ENCODE measurements around the gene CCDC106.

CCDC106 gene

DNA sequence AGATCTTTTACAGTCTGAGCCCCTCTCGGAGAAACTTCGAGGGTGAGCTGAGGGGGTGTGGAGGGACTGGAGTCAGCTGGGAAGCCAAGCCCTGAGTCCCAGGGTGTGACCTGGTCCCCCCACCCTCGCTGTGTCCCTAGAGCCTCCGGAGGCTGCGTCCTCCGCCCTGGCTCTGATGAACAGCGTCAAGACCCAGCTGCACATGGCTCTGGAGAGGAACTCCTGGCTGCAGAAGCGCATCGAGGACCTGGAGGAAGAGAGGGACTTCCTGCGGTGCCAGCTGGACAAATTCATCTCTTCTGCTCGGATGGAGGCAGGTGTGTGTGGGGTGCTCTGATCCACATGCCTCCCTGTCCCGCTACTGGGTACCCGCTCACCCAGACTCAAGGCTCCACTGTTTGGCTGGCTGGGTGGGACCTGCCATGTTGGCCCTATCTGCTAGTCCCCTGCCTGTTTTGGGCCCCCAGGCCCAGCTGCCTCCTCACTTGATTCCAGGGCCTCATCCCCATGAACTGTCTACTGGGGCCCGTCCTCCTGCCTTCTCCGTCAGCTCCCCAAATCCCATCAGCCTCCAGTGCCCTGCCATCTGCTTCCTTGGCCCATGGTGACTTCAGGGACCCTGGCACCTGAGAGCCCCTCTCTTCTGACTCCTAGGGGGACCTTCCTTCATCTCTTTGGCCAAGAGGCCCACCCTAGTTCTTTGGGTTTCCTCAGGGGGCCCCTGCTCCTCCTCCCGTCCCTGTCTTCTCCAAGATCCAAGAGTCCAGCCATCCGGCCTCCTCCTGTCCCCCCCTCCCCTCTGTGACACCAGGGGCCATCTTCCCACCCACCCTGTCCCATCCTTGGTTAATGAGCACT lies 1.5 kb downstream of the CCDC106 start:
- Histone ChIP-seq H4K20me1 (ENCODE audit: insufficient read depth) (no peaks in the 10 kb centered on the region), H3K4me1 (ENCODE audit: low read depth, poor library complexity, severe bottlenecking) (peaks cover 10% of the 10 kb centered on the region), H3K4me3 (IDR thresholded peaks at IDR 0.05; ENCODE audit: insufficient read depth, low read depth, low read length) (no peak overlapping the region), H3K4me2 (no peak overlapping the region), H3K27me3 (ENCODE audit: insufficient read depth, low read depth) (no peaks in the 10 kb centered on the region), H2AFZ (ENCODE audit: low read depth) (no peak overlapping the region), H3K27ac (no peak overlapping the region), H3K79me2 (ENCODE audit: insufficient read depth, low read depth) (peaks cover 17% of the 10 kb centered on the region), H3K9ac (no peak overlapping the region), H3K36me3 (ENCODE audit: insufficient read depth) (no peaks in the 10 kb centered on the region)
- TF ChIP-seq, protein P1, sequence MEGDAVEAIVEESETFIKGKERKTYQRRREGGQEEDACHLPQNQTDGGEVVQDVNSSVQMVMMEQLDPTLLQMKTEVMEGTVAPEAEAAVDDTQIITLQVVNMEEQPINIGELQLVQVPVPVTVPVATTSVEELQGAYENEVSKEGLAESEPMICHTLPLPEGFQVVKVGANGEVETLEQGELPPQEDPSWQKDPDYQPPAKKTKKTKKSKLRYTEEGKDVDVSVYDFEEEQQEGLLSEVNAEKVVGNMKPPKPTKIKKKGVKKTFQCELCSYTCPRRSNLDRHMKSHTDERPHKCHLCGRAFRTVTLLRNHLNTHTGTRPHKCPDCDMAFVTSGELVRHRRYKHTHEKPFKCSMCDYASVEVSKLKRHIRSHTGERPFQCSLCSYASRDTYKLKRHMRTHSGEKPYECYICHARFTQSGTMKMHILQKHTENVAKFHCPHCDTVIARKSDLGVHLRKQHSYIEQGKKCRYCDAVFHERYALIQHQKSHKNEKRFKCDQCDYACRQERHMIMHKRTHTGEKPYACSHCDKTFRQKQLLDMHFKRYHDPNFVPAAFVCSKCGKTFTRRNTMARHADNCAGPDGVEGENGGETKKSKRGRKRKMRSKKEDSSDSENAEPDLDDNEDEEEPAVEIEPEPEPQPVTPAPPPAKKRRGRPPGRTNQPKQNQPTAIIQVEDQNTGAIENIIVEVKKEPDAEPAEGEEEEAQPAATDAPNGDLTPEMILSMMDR (conservative IDR thresholded peaks at IDR 0.05; ENCODE audit: low read depth, low read length): no peak

DNA sequence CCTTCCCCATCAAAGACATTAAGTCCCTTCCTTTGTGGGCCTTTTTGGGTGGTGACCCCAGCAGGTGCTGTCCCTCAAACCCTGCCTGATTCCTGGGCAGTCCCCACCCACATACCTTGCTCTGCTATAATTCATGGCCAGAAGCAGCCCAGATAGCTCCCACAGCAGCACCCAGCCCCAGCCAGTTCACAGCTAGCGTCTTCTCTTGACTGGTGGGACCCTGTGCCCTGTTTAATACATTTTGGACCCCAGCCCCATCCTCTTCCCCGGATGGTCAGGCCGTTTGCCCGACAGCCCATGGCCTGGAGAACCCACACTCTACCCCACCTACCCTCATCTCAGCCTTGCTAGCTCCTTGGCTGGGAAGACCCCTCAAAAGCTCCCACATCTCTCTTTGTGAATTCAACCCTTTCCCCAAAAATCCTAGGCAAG lies 2.1 kb downstream of the CCDC106 start:
- Histone ChIP-seq H3K27me3 (ENCODE audit: insufficient read depth, low read depth) (no peaks in the 10 kb centered on the region), H3K4me1 (ENCODE audit: low read depth, poor library complexity, severe bottlenecking) (peaks cover 4% of the 10 kb centered on the region), H4K20me1 (ENCODE audit: insufficient read depth) (no peaks in the 10 kb centered on the region), H3K36me3 (ENCODE audit: insufficient read depth) (no peaks in the 10 kb centered on the region), H3K79me2 (ENCODE audit: insufficient read depth, low read depth) (peaks cover 11% of the 10 kb centered on the region; the same call in 1 of the 2 replicates), H3K4me2 (no peak overlapping the region), H3K9ac (no peak overlapping the region), H2AFZ (ENCODE audit: low read depth) (no peak overlapping the region), H3K4me3 (IDR thresholded peaks at IDR 0.05; ENCODE audit: insufficient read depth, low read depth, low read length) (no peak overlapping the region), H3K27ac (no peak overlapping the region)
- TF ChIP-seq, protein P1 (conservative IDR thresholded peaks at IDR 0.05; ENCODE audit: low read depth, low read length): no peak

DNA sequence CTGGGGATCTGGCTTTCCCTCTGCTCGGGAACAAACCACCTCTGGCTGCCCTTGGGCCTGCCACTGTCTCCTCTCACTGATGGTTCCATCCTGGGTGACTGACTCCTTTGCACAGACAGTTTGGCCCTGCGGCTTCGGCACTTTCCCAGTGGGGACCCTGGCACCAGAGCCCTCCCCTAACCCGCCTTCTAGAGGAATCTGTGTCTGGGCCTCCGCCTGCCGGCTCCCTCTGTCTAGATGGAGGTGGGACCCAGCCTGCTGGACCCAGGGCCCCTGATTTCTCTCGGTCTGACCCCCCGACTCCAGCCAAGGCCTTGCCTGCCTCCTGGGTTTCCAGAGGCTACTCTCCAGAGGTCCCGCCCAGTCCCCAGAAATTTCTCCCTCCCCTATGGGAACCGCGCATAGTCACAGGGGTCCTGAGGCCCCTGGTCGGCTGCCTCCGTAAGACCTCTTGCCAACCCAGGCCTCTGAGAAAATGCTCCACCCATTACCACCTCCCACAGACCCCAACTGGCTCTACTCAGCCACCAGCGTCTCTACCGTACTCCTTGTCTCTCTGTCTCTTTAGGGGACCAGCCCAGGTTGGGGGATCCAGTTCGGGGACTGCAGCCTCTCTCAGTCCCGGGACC lies 2.7 kb downstream of the CCDC106 start:
- Histone ChIP-seq H3K27ac (no peak overlapping the region), H4K20me1 (ENCODE audit: insufficient read depth) (no peaks in the 10 kb centered on the region), H3K4me3 (IDR thresholded peaks at IDR 0.05; ENCODE audit: insufficient read depth, low read depth, low read length) (no peak overlapping the region), H3K4me1 (ENCODE audit: low read depth, poor library complexity, severe bottlenecking) (no peaks in the 10 kb centered on the region), H3K36me3 (ENCODE audit: insufficient read depth) (no peaks in the 10 kb centered on the region), H2AFZ (ENCODE audit: low read depth) (no peak overlapping the region), H3K27me3 (ENCODE audit: insufficient read depth, low read depth) (no peaks in the 10 kb centered on the region), H3K9ac (no peak overlapping the region), H3K79me2 (ENCODE audit: insufficient read depth, low read depth) (peaks cover 9% of the 10 kb centered on the region), H3K4me2 (no peak overlapping the region)
- TF ChIP-seq, protein P1 (conservative IDR thresholded peaks at IDR 0.05; ENCODE audit: low read depth, low read length): no peak

DNA sequence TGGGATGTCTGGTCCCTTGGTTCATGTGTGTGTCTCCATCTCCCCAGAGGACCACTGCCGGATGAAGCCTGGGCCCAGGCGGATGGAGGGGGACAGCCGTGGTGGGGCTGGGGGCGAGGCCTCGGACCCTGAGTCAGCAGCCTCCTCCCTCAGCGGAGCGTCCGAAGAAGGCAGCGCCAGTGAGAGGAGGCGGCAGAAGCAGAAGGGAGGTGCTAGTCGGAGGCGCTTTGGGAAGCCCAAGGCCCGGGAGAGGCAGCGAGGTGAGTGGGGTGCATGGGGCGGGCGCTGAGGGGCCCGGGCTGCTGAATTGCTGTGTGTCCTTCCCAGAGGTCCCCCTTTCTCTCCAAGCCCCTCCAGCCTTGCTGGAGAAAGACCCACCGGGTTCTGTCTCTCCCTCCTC lies 3.2 kb downstream of the CCDC106 start:
- H2AFZ ChIP-seq (ENCODE audit: low read depth): no peak overlapping the region
- peaks cover 9% of the 10 kb centered on the region for H3K79me2 ChIP-seq (ENCODE audit: insufficient read depth, low read depth)
- peaks cover under 1% of the 10 kb centered on the region for H3K4me1 ChIP-seq (ENCODE audit: low read depth, poor library complexity, severe bottlenecking)
- no peak overlapping the region for H3K9ac ChIP-seq
- no peak overlapping the region for H3K4me3 ChIP-seq (IDR thresholded peaks at IDR 0.05; ENCODE audit: insufficient read depth, low read depth, low read length)
- no peaks in the 10 kb centered on the region for H3K36me3 ChIP-seq (ENCODE audit: insufficient read depth)
- no peaks in the 10 kb centered on the region for H4K20me1 ChIP-seq (ENCODE audit: insufficient read depth)
- no peak overlapping the region for H3K4me2 ChIP-seq
- H3K27ac ChIP-seq: no peak overlapping the region
- TF ChIP-seq, protein P1 (conservative IDR thresholded peaks at IDR 0.05; ENCODE audit: low read depth, low read length): no peak
- no peaks in the 10 kb centered on the region for H3K27me3 ChIP-seq (ENCODE audit: insufficient read depth, low read depth)

Data from KMS-11 (cell line).